ENCODE data around the gene UBL7. TPM values are rescaled to one million over a fixed set of nuclear protein-coding genes. Genes with fewer than 3 reads are reported as not detected.

The UBL7 gene
- total RNA-seq, 1 experiment from 2014 or later, result 65.3 TPM

DNA sequence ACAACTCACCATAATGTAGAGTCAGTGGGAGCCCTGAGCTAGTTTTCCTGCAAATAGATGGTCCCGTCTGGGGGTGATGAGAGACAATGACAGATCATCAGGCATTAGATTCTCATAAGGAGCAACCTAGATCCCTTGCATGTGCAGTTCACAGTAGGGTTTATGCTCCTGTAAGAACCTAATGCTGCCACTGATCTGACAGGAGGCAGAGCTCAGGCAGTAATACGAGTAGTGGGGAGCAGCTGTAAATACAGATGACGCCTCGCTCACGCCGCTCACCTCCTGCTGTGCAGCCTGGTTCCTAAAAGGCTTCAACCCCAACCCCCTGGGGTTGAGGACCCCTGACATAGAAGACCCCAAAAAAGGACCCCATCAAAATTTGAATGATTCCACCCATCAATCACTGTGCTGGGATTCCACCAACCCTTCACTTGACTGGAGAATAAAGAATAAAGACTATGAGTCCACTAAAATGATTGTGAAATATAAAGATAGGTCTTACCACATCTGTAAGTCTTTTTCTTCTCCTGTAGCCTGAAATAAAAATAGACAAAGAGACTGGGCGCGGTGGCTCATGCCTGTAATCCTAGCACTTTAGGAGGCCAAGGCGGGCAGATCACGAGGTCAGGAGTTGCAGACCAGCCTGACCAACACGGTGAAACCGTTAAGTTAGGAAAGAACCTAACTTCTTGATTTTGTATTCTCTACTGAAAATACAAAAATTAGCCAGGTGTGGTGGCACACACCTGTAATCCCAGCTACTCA lies 9.9 kb upstream of the UBL7 start:
- Histone ChIP-seq H4K20me1 (ENCODE audit: insufficient read depth) (no peaks in the 10 kb centered on the region; the same call in 1 of the 2 replicates), H3K9me2 (ENCODE audit: insufficient read depth) (no peaks in the 10 kb centered on the region), H3K4me2 (ENCODE audit: low read length) (no peak overlapping the region), H3K36me3 (ENCODE audit: control insufficient read depth in 1 of 2, insufficient read depth in 2 of 2, low read length in 2 of 2) (no peaks in the 10 kb centered on the region), H3K9ac (ENCODE audit: low read length) (no peak overlapping the region), H3K27me3 (ENCODE audit: insufficient read depth, low read length) (no peaks in the 10 kb centered on the region), H3K4me1 (ENCODE audit: control insufficient read depth in 1 of 2, insufficient read depth in 2 of 2, low read length in 2 of 2) (no peaks in the 10 kb centered on the region), H3K4me3 (replicated peaks in 1 of 2; ENCODE audit: low read depth in 1 of 2, low read length in 2 of 2) (no peak overlapping the region), H2AFZ (ENCODE audit: low read depth, low read length, poor library complexity, severe bottlenecking) (no peak overlapping the region), H3K79me2 (ENCODE audit: insufficient read depth, low read length) (no peaks in the 10 kb centered on the region), H3K9me3 (ENCODE audit: control insufficient read depth in 1 of 2, insufficient read depth in 1 of 2, low read depth in 1 of 2, low read length in 2 of 2) (no peaks in the 10 kb centered on the region), H3K27ac (ENCODE audit: low read depth, low read length) (no peak overlapping the region)
- BruUV-seq (replicated peaks), result no TSS peak
- DNase-seq (ENCODE audit: low read depth, low spot score) (no peak), ATAC-seq (no peak)
- RAD21 ChIA-PET (ENCODE audit: low non-redundant PET in 1 of 2, low total read pairs in 2 of 2, uncharacterized antibody in 2 of 2, unreplicated experiment in 2 of 2), result no interaction called here
- POLR2A ChIA-PET, result no interaction called here
- TF ChIP-seq ZNF274 (IDR thresholded peaks at IDR 0.05; ENCODE audit: low read depth, low read length) (no peak), EGR1 (IDR thresholded peaks at IDR 0.05; ENCODE audit: low read depth) (no peak), ZBTB33 (IDR thresholded peaks at IDR 0.05; ENCODE audit: extremely low read depth, insufficient replicate concordance, low read length) (no peak), SIN3A (IDR thresholded peaks at IDR 0.05; ENCODE audit: low read depth) (no peak), ELF1 (IDR thresholded peaks at IDR 0.05; ENCODE audit: borderline replicate concordance, low read depth) (no peak), ZFX (IDR thresholded peaks at IDR 0.05) (no peak), CTCF (IDR thresholded peaks at IDR 0.05 in 2 of 3, conservative IDR thresholded peaks at IDR 0.05 in 1 of 3; ENCODE audit: borderline replicate concordance in 1 of 3, insufficient read depth in 1 of 3, low read depth in 2 of 3, low read length in 2 of 3) (no peak)
- intact Hi-C loops (cut with micrococcal nuclease), result no loop called here
- CTCF ChIA-PET, result interaction anchor here (1.2 kb wide), 1 partner anchor 19 kb away, joined by 3 read pairs; no protein-coding TSS in a partner anchor
